HCT116 (cell line): ENCODE measurements around the gene CCL20. TPM values are rescaled to one million over a fixed set of nuclear protein-coding genes. Genes with fewer than 3 reads are reported as not detected.
"Not testable (repeated sequence)": the region's sequence is repeated elsewhere in the genome, so short reads cannot be mapped to it uniquely, and the experiment has no call there.

ENCODE experiments used
- ATAC-seq: fragments of 200-7000 bp; cut with Tn5 transposase; 2 replicates; pipeline ENCODE4 v1.9.1; 2020; ENCODE audit warnings: mild to moderate bottlenecking, moderate library complexity
- BruUV-seq: library from RNA; stranded (reverse); fragments of 400-500 nt; replicated peaks from 2 replicates; lab custom pipeline; 2021; lab: Mats Ljungman, UMichigan
- CTCF ChIA-PET: fragments of 300-600 bp; sonication (Branson Sonifier 250); formaldehyde crosslinking; loops from one replicate; lab custom pipeline; 2021; ENCODE audit warnings: antibody characterized with exemption; lab: Charles Lee
- POLR2A ChIA-PET: fragments of 300-600, 350-600 bp; sonication (Branson Sonifier 250); formaldehyde crosslinking; loops from one replicate; lab custom pipeline; 2021; ENCODE audit warnings: antibody characterized with exemption; lab: Charles Lee
- RAD21 ChIA-PET, 2 experiments: fragments of 300-600 bp; sonication (Branson Sonifier 250); formaldehyde crosslinking; loops; one replicate each; lab custom pipeline; 2023; ENCODE audit warnings: low total read pairs in 2 of 2; ENCODE audit not compliant: uncharacterized antibody in 2 of 2, unreplicated experiment in 2 of 2, low non-redundant PET in 1 of 2; lab: Charles Lee
- DNase-seq: peaks from one replicate; pipeline ENCODE4 v3.0.0-alpha.2; 2010; ENCODE audit warnings: low read depth, low spot score
- H2AFZ ChIP-seq: fragments of 200-600 bp; shearing (Covaris generic), sonication (generic); 2 replicates; pipeline ENCODE4 v1.6.1; 2017; ENCODE audit warnings: low read depth, mixed run types, mixed read lengths, antibody characterized with exemption, low read length; ENCODE audit not compliant: poor library complexity, severe bottlenecking
- H3K27ac ChIP-seq: 2 replicates; pipeline ENCODE4 v1.5.1; 2012; ENCODE audit warnings: low read depth, low read length
- H3K27me3 ChIP-seq: fragments of 200-600 bp; sonication (generic); 2 replicates; pipeline ENCODE4 v1.6.1; 2016; ENCODE audit warnings: mixed run types, low read length, mixed read lengths; ENCODE audit not compliant: insufficient read depth
- H3K36me3 ChIP-seq, 2 experiments: fragments of 200-500 bp in 1 of 2; fragments of 200-600 bp in 1 of 2; sonication (Bioruptor generic) in 1 of 2; sonication (generic) in 1 of 2; 2 replicates each; pipeline versions ENCODE4 v1.5.1 to v1.6.1; 2014 to 2016; ENCODE audit warnings: low read length in 2 of 2, inconsistent platforms in 1 of 2, mixed read lengths in 1 of 2, mixed run types in 1 of 2; ENCODE audit not compliant: insufficient read depth in 2 of 2, control insufficient read depth in 1 of 2
- H3K4me1 ChIP-seq, 2 experiments: fragments of 200-600 bp in 1 of 2; sonication (generic) in 1 of 2; 2 replicates each; pipeline versions ENCODE4 v1.5.1 to v1.6.1; 2012 to 2017; ENCODE audit warnings: low read length in 2 of 2, inconsistent platforms in 1 of 2, mild to moderate bottlenecking in 1 of 2, mixed read lengths in 1 of 2, mixed run types in 1 of 2, moderate library complexity in 1 of 2; ENCODE audit not compliant: insufficient read depth in 2 of 2, control insufficient read depth in 1 of 2
- H3K4me2 ChIP-seq: fragments of 200-600 bp; sonication (generic); 2 replicates; pipeline ENCODE4 v1.6.1; 2017; ENCODE audit warnings: mixed run types, low read length, mixed read lengths
- H3K4me3 ChIP-seq, 2 experiments: fragments of 200-600 bp in 1 of 2; sonication (generic) in 1 of 2; replicated peaks in 1 of 2; 2 replicates each; pipeline ENCODE4 v1.5.1; 2011 to 2016; ENCODE audit warnings: low read length in 2 of 2, control low read depth in 1 of 2, low read depth in 1 of 2, mild to moderate bottlenecking in 1 of 2, mixed read lengths in 1 of 2, mixed run types in 1 of 2
- H3K79me2 ChIP-seq: fragments of 200-600 bp; sonication (generic); 2 replicates; pipeline ENCODE4 v1.6.1; 2017; ENCODE audit warnings: mild to moderate bottlenecking, mixed run types, low read length, moderate library complexity, mixed read lengths; ENCODE audit not compliant: insufficient read depth
- H3K9ac ChIP-seq: fragments of 200-600 bp; sonication (generic); 2 replicates; pipeline ENCODE4 v1.6.1; 2016; ENCODE audit warnings: low read length, mixed read lengths
- H3K9me2 ChIP-seq: fragments of 200-600 bp; sonication (generic), shearing (Covaris generic); 2 replicates; pipeline ENCODE4 v1.6.1; 2017; ENCODE audit warnings: mixed run types, mild to moderate bottlenecking, moderate library complexity; ENCODE audit not compliant: insufficient read depth
- H3K9me3 ChIP-seq, 2 experiments: fragments of 200-500 bp in 1 of 2; fragments of 200-600 bp in 1 of 2; sonication (Bioruptor generic) in 1 of 2; sonication (generic) in 1 of 2; 2 replicates each; pipeline ENCODE4 v1.6.1; 2014 to 2017; ENCODE audit warnings: low read length in 2 of 2, mixed read lengths in 2 of 2, inconsistent platforms in 1 of 2, low read depth in 1 of 2, mild to moderate bottlenecking in 1 of 2, mixed run types in 1 of 2, moderate library complexity in 1 of 2; ENCODE audit not compliant: control insufficient read depth in 1 of 2, insufficient read depth in 1 of 2
- H4K20me1 ChIP-seq: fragments of 200-600 bp; sonication (generic), shearing (Covaris generic); 2 replicates; pipeline ENCODE4 v1.6.1; 2017; ENCODE audit warnings: mixed run types, mild to moderate bottlenecking, moderate library complexity; ENCODE audit not compliant: insufficient read depth
- SP1 ChIP-seq: IDR thresholded peaks from 2 replicates; pipeline ENCODE4 v1.6.1; 2012; ENCODE audit warnings: low read depth
- TCF7L2 ChIP-seq: IDR thresholded peaks from 2 replicates; pipeline ENCODE4 v1.7.0; 2011; ENCODE audit warnings: borderline replicate concordance, inconsistent platforms; ENCODE audit not compliant: insufficient read depth, insufficient read length; ENCODE audit errors: extremely low read depth
- ZFX ChIP-seq: fragments of 450-650 bp; IDR thresholded peaks from 2 replicates; pipeline ENCODE4 v1.6.1; 2017
- intact Hi-C: fragments of 100-400 bp; cut with micrococcal nuclease; formaldehyde crosslinking; loops from 2 replicates; pipeline ENCODE4 v1.10.0; 2022
- total RNA-seq: library from RNA; stranded (reverse); gene quantifications from one replicate; pipeline ENCODE4 v1.2.1, GENCODE V29; 2021; ENCODE audit not compliant: unreplicated experiment

CCL20 gene
- total RNA-seq, 1 experiment from 2014 or later, result 0.30 TPM

GRCh38 chr2:227839339-227840129, 25.9 kb downstream of the CCL20 start:
- peak overlapping the region; percentile 45 for H3K4me2 ChIP-seq
- H2AFZ ChIP-seq, BruUV-seq, POLR2A ChIA-PET, H3K27me3 ChIP-seq, H3K27ac ChIP-seq, H3K9me2 ChIP-seq, intact Hi-C loops, H3K9ac ChIP-seq, H3K4me3 ChIP-seq, H3K36me3 ChIP-seq, DNase-seq, H4K20me1 ChIP-seq, H3K9me3 ChIP-seq, CTCF ChIA-PET, H3K79me2 ChIP-seq, RAD21 ChIA-PET: not testable (repeated sequence)
- ATAC-seq, result peak; percentile 68
- H3K4me1 ChIP-seq, result peaks cover 0 to 22% of the 10 kb centered on the region in 2 experiments; a peak in 2 of 4 replicates
- TF ChIP-seq SP1, result peak; percentile 22; the same call in 1 of the 2 replicates

- Histone ChIP-seq H3K79me2 (no peaks in the 10 kb centered on the region), H3K27ac (no peak overlapping the region), H3K4me3 (no peak overlapping the region), H3K9ac (no peak overlapping the region), H3K9me2 (no peaks in the 10 kb centered on the region), H3K27me3 (no peaks in the 10 kb centered on the region), H3K9me3 (no peaks in the 10 kb centered on the region), H3K4me1 (peaks cover 13 to 24% of the 10 kb centered on the region in 2 experiments; a peak in 3 of 4 replicates), H2AFZ (no peak overlapping the region), H4K20me1 (no peaks in the 10 kb centered on the region), H3K36me3 (no peaks in the 10 kb centered on the region), H3K4me2 (no peak overlapping the region)
- intact Hi-C loops, result no loop called here
- DNase-seq (no peak), ATAC-seq (no peak)
- ChIA-PET CTCF (interaction anchor here (2.6 kb wide), 1 partner anchor 16 kb away, joined by 7 read pairs; no protein-coding TSS in a partner anchor), RAD21 (no interaction called here), POLR2A (no interaction called here)
- BruUV-seq, result no TSS peak
- no peak for TF ChIP-seq ZFX
- TF ChIP-seq TCF7L2, result no peak
- TF ChIP-seq, all 23 proteins: peak for 0
Observed at GRCh38 chr2:227846831-227847230, 33.2 kb downstream of the CCL20 start.
